H54 (cell line): ENCODE measurements around the gene TCEANC2.
A peak's percentile ranks its signal among the peaks of the same experiment; 100 is the strongest.
"Not testable (repeated sequence)": the region's sequence is repeated elsewhere in the genome, so short reads cannot be mapped to it uniquely, and the experiment has no call there.

Source experiments
- DNase-seq: peaks from one replicate; pipeline ENCODE4 v3.0.0; 2011; ENCODE audit warnings: low spot score, mixed read lengths; ENCODE audit not compliant: insufficient read length
- FAIRE-seq: peaks from 3 replicates; lab custom pipeline; 2011; peaks lifted over from hg19 to GRCh38; lab: Jason Lieb, UNC
- POLR2A ChIP-seq: IDR thresholded peaks from 2 replicates; pipeline ENCODE4 v1.6.1; 2011; ENCODE audit warnings: low read depth, mild to moderate bottlenecking, low read length

TCEANC2 gene

GRCh38 chr1:54047384-54048305 lies 5.8 kb upstream of the TCEANC2 start:
- no peak for FAIRE-seq
- TF ChIP-seq POLR2A, result no peak
- no peak for DNase-seq

GRCh38 chr1:54050435-54050834 lies 3.0 kb upstream of the TCEANC2 start:
- not testable (repeated sequence) for DNase-seq, FAIRE-seq

- no peak for DNase-seq
- no peak for FAIRE-seq
- no peak for TF ChIP-seq POLR2A
Observed at GRCh38 chr1:54051933-54052430, 1.4 kb upstream of the TCEANC2 start.

- DNase-seq (peak; percentile 45), FAIRE-seq (no peak)
- TF ChIP-seq POLR2A, result no peak; the same call in 1 of the 2 replicates
Observed at GRCh38 chr1:54052431-54052933, 926 bp upstream of the TCEANC2 start.

- FAIRE-seq (no peak), DNase-seq (no peak)
- no peak for TF ChIP-seq POLR2A
Observed at GRCh38 chr1:54053745-54054437, 483 bp downstream of the TCEANC2 start.

- no peak for FAIRE-seq
- TF ChIP-seq POLR2A, result no peak
Observed at GRCh38 chr1:54054438-54054749, 986 bp downstream of the TCEANC2 start.

GRCh38 chr1:54064299-54064698 lies 10.9 kb downstream of the TCEANC2 start:
- no peak for FAIRE-seq
- TF ChIP-seq POLR2A, result no peak
- DNase-seq, result no peak

More at GRCh38 chr1:54054438-54054749, 986 bp downstream of the TCEANC2 start:
- DNase-seq, result no peak

GRCh38 chr1:54069791-54070170 lies 16.4 kb downstream of the TCEANC2 start:
- DNase-seq (peak; percentile 72), FAIRE-seq (peak; percentile 95)
- TF ChIP-seq POLR2A, result no peak

GRCh38 chr1:54070171-54070837 lies 16.9 kb downstream of the TCEANC2 start:
- peak; percentile 84 for FAIRE-seq
- no peak for TF ChIP-seq POLR2A
- DNase-seq, result peak; percentile 35

- DNase-seq, result no peak
- no peak for FAIRE-seq
- no peak for TF ChIP-seq POLR2A
Observed at GRCh38 chr1:54077359-54077758, 24.0 kb downstream of the TCEANC2 start.

- TF ChIP-seq POLR2A, result no peak
- DNase-seq (no peak), FAIRE-seq (no peak)
Observed at GRCh38 chr1:54080598-54081049, 27.2 kb downstream of the TCEANC2 start.

- no peak for TF ChIP-seq POLR2A
- DNase-seq, result peak; percentile 61
- FAIRE-seq, result peak; percentile 75
Observed at GRCh38 chr1:54081306-54082270, 28.2 kb downstream of the TCEANC2 start.
